K562 (cell line): Measurements from ENCODE around the gene PALM3. TPM values are rescaled to one million over a fixed set of nuclear protein-coding genes. Genes with fewer than 3 reads are reported as not detected.

Experiments used
- ATAC-seq: fragments of 200-7000 bp; cut with Tn5 transposase; 3 replicates; pipeline ENCODE4 v1.9.1; 2020; ENCODE audit warnings: moderate library complexity
- BruUV-seq: library from RNA; stranded (reverse); fragments of 400-500 nt; replicated peaks from 2 replicates; lab custom pipeline; 2021; lab: Mats Ljungman, UMichigan
- CTCF ChIA-PET: fragments of 300-600 bp; formaldehyde crosslinking; extraction: SDS; loops from one replicate; lab custom pipeline; 2021; ENCODE audit warnings: low intra/inter-chr PET ratio; lab: Yijun Ruan, JAX
- POLR2A ChIA-PET: fragments of 300-600, 350-650 bp; sonication (Branson Sonifier 250); formaldehyde crosslinking; extraction: SDS; loops from one replicate; lab custom pipeline; 2021; ENCODE audit warnings: antibody characterized with exemption, inconsistent platforms; lab: Yijun Ruan, JAX
- DNase-seq, 4 experiments: peaks; one replicate each; pipeline versions ENCODE4 v3.0.0 to v3.0.0-alpha.2; 2011 to 2018; ENCODE audit warnings: low spot score in 3 of 4, mixed read lengths in 3 of 4; ENCODE audit errors: extremely low read depth in 1 of 4
- FAIRE-seq: peaks from 2 replicates; lab custom pipeline; 2011; peaks lifted over from hg19 to GRCh38; lab: Jason Lieb, UNC
- H2AFZ ChIP-seq: 2 replicates; pipeline ENCODE4 v1.6.0; 2011; ENCODE audit warnings: low read depth, low read length, control low read depth, inconsistent platforms
- H3K27ac ChIP-seq: fragments of 200-600 bp; 3 replicates; pipeline ENCODE4 v1.8.0; 2011; ENCODE audit warnings: low read depth, mild to moderate bottlenecking, control low read depth, inconsistent platforms, low read length, moderate library complexity, mixed read lengths; ENCODE audit errors: extremely low read depth
- H3K27me3 ChIP-seq, 2 experiments: fragments of 300-600 bp in 1 of 2; 2 replicates in 1 of 2; 3 replicates in 1 of 2; pipeline versions ENCODE4 v1.6.0 to v1.8.0; 2011; ENCODE audit warnings: inconsistent platforms in 2 of 2, low read length in 2 of 2, mild to moderate bottlenecking in 1 of 2, mixed read lengths in 1 of 2, moderate library complexity in 1 of 2; ENCODE audit not compliant: control insufficient read depth in 2 of 2, insufficient read depth in 2 of 2
- H3K36me3 ChIP-seq: fragments of 300-600 bp; 3 replicates; pipeline ENCODE4 v1.8.0; 2011; ENCODE audit warnings: mild to moderate bottlenecking, low read length, inconsistent platforms; ENCODE audit not compliant: control insufficient read depth, insufficient read depth
- H3K4me1 ChIP-seq, 2 experiments: fragments of 200-600 bp in 1 of 2; replicated peaks in 1 of 2; 2 replicates in 1 of 2; 3 replicates in 1 of 2; pipeline versions ENCODE4 v1.5.1 to v1.8.0; 2011; ENCODE audit warnings: inconsistent platforms in 2 of 2, low read length in 2 of 2, mild to moderate bottlenecking in 1 of 2, mixed read lengths in 1 of 2, moderate library complexity in 1 of 2; ENCODE audit not compliant: control insufficient read depth in 2 of 2, insufficient read depth in 2 of 2
- H3K4me2 ChIP-seq: 2 replicates; pipeline ENCODE4 v1.6.1; 2011; ENCODE audit warnings: low read length, control low read depth, inconsistent platforms, mixed read lengths; ENCODE audit not compliant: insufficient read depth
- H3K4me3 ChIP-seq: fragments of 200-600 bp; sonication (generic), shearing (Covaris generic); 2 replicates; pipeline ENCODE4 v1.5.1; 2016; ENCODE audit warnings: control low read depth, inconsistent platforms
- H3K79me2 ChIP-seq: fragments of 200-600 bp; 3 replicates; pipeline ENCODE4 v1.8.0; 2011; ENCODE audit warnings: low read length, inconsistent platforms; ENCODE audit not compliant: control insufficient read depth, insufficient read depth
- H3K9ac ChIP-seq, 2 experiments: 2 replicates each; pipeline versions ENCODE4 v1.6.0 to v1.6.1; 2011; ENCODE audit warnings: low read depth in 2 of 2, low read length in 2 of 2, control low read depth in 1 of 2, inconsistent platforms in 1 of 2, mild to moderate bottlenecking in 1 of 2, mixed read lengths in 1 of 2; ENCODE audit not compliant: insufficient read depth in 1 of 2
- H3K9me1 ChIP-seq: one replicate; pipeline ENCODE4 v1.6.0; 2011; ENCODE audit warnings: inconsistent platforms, mild to moderate bottlenecking, low read length, moderate library complexity; ENCODE audit not compliant: control insufficient read depth, insufficient read depth
- H3K9me3 ChIP-seq: replicated peaks from 2 replicates; pipeline ENCODE4 v1.5.1; 2011; ENCODE audit warnings: low read depth, low read length, inconsistent platforms; ENCODE audit not compliant: control insufficient read depth, insufficient read depth
- H4K20me1 ChIP-seq: replicated peaks from 2 replicates; pipeline ENCODE4 v1.6.1; 2011; ENCODE audit warnings: low read length, inconsistent platforms, mixed read lengths; ENCODE audit not compliant: control insufficient read depth, insufficient read depth
- CBFA2T2 ChIP-seq: fragments of 450-650 bp; conservative IDR thresholded peaks from 2 replicates; pipeline ENCODE4 v1.6.1; 2017; ENCODE audit warnings: mild to moderate bottlenecking
- E2F3 ChIP-seq: fragments of 250-450 bp; sonication (Bioruptor Pico); IDR thresholded peaks from 2 replicates; pipeline ENCODE4 v1.4.0; 2020; ENCODE audit warnings: mild to moderate bottlenecking
- KDM1A ChIP-seq, 2 experiments: fragments of 450-650 bp; IDR thresholded peaks; 2 replicates each; pipeline ENCODE4 v1.6.1; 2016; ENCODE audit warnings: mild to moderate bottlenecking in 2 of 2
- SP1 ChIP-seq: sonication (generic); formaldehyde crosslinking; IDR thresholded peaks from 2 replicates; pipeline ENCODE4 v1.8.1; 2022; ENCODE audit warnings: mild to moderate bottlenecking, missing genetic modification reagents
- ZBTB7A ChIP-seq: IDR thresholded peaks from 2 replicates; pipeline ENCODE4 v1.6.1; 2011; ENCODE audit warnings: low read depth, mild to moderate bottlenecking, low read length, moderate library complexity, borderline replicate concordance; ENCODE audit not compliant: control insufficient read depth
- WGBS: fragments of 100-300 bp; shearing (Covaris generic); methylation state at CpG from one replicate; pipeline ENCODE4 v1.1.6; 2016; ENCODE audit warnings: low coverage, mixed read lengths; ENCODE audit not compliant: insufficient coverage; ENCODE audit errors: missing lambda C conversion rate; 5-methylcytosine and 5-hydroxymethylcytosine counted together
- in situ Hi-C: fragments of 300-500 bp; cut with MboI; formaldehyde crosslinking; loops from 4 replicates; pipeline ENCODE4 v1.15.0; 2018; ENCODE audit warnings: inconsistent platforms, mixed read lengths
- intact Hi-C: fragments of 100-400 bp; cut with micrococcal nuclease; formaldehyde crosslinking; loops from 2 replicates; pipeline ENCODE4 v1.14.2; 2022
- polyA plus RNA-seq, 8 experiments: library from polyadenylated mRNA; depleted of rRNA in 4 of 8; stranded (reverse) in 5 of 8; unstranded in 3 of 8; fragments of >200 nt; fragmentation: Nextera tagmentation in 2 of 8; fragmentation: Illumina TruSeq in 1 of 8; extraction: Ambion mirVana in 2 of 8; extraction: Trizol in 1 of 8; gene quantifications; 2 replicates each; pipeline versions ENCODE4 v1.2.1 to v1.2.3, GENCODE V29; 2011 to 2014; ENCODE audit warnings: inconsistent platforms in 1 of 8, missing spikeins in 1 of 8
- total RNA-seq, 7 experiments: library from RNA; depleted of rRNA in 6 of 7; stranded (reverse); fragments of >200 nt in 6 of 7; fragmentation: Illumina TruSeq in 2 of 7; extraction: Trizol in 2 of 7; gene quantifications; 2 replicates each; pipeline versions ENCODE4 v1.2.1 to v1.2.3, GENCODE V29; 2011 to 2021; ENCODE audit warnings: low replicate concordance in 1 of 7

PALM3 gene
- total and polyA plus RNA-seq, 9 of the 15 experiments (the other 6 are each of a cell fraction or from before 2014, with no cell fraction given) = 0.07 to 9.3 (median 3.3) TPM

- peak; percentile 49; the same call in 1 of the 2 replicates for TF ChIP-seq ZBTB7A
These were observed 38.3 kb downstream of the PALM3 start (continued) for GRCh38 chr19:14023404-14024235.

GRCh38 chr19:14022469-14022868 lies 39.4 kb downstream of the PALM3 start:
- Histone ChIP-seq H3K27ac (peak overlapping the region; percentile 46; the same call in 1 of the 3 replicates), H3K9me3 (no peaks in the 10 kb centered on the region; the same call in 1 of the 2 replicates), H4K20me1 (no peaks in the 10 kb centered on the region), H2AFZ (peak overlapping the region; percentile 91), H3K9me1 (no peaks in the 10 kb centered on the region), H3K4me2 (no peak overlapping the region), H3K4me1 (peaks cover 12 to 19% of the 10 kb centered on the region in 2 experiments), H3K27me3 (no peaks in the 10 kb centered on the region), H3K4me3 (no peak overlapping the region), H3K36me3 (no peaks in the 10 kb centered on the region), H3K9ac (no peak overlapping the region), H3K79me2 (no peaks in the 10 kb centered on the region)
- POLR2A ChIA-PET = interaction anchor here (1.1 to 2.1 kb wide), 6 partner anchors 9 to 146 kb away, joined by 3 to 21 read pairs (median 4); partner anchors contain the start of genes IL27RA, NANOS3 and RFX1
- intact Hi-C loops (no loop called here), in situ Hi-C loops (no loop called here)
- 0 out of 2 replicates have a peak, but pooled peaks have one; percentile 10 for TF ChIP-seq CBFA2T2
- no peak for TF ChIP-seq E2F3 (CRISPR knock-in tag)
- TF ChIP-seq KDM1A (IDR thresholded peaks at IDR 0.05) = peak; percentile 38 to 62; a peak in 3 of 4 replicates
- no peak for TF ChIP-seq SP1 (CRISPR knock-in tag)
- no TSS peak for BruUV-seq
- ATAC-seq (no peak), DNase-seq (no peak), FAIRE-seq (no peak)
- 64% methylated on average over 4 of the region's 4 CpGs for WGBS
- CTCF ChIA-PET = no interaction called here
